HG03469 (cell line): ENCODE data around the gene BCL3.
"Not testable (repeated sequence)": the region's sequence is repeated elsewhere in the genome, so short reads cannot be mapped to it uniquely, and the experiment has no call there.

Experiments
- ATAC-seq: cut with Tn5 transposase; IDR thresholded peaks from one replicate; pipeline ENCODE4 v1.9.1; 2021; ENCODE audit warnings: mild to moderate bottlenecking, moderate library complexity, moderate number of reproducible peaks; ENCODE audit not compliant: unreplicated experiment

BCL3 gene

DNA sequence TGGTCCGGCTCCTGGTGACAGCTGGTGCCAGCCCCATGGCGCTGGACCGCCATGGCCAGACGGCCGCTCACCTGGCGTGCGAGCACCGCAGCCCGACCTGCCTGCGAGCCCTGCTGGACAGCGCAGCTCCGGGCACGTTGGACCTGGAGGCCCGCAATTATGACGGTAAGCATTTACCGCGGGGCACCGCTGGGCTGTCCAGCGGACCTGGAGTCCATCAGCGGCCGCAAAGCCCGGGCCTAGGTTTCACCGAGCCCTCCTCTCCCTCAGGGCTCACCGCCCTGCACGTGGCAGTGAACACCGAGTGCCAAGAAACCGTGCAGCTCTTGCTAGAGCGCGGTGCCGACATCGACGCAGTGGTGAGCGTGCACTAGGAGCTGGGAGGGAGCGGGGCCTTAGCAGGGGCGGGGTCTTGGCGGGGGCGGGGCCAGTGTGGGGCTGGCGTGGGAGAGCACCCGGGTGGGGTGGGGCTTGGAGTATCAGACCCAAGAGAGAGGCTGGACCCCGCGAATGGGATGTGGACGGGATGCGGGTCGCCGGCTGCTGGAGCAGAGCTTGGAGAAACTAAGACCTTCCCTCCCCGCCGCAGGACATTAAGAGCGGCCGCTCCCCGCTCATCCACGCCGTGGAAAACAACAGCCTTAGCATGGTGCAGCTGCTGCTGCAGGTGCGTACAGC is 8.7 kb downstream of the BCL3 start:
- no peak for ATAC-seq

GRCh38 chr19:44757735-44758505 is 9.4 kb downstream of the BCL3 start:
- no peak for ATAC-seq

- no peak for ATAC-seq
These were observed 10.1 kb downstream of the BCL3 start for GRCh38 chr19:44758596-44758995.

DNA sequence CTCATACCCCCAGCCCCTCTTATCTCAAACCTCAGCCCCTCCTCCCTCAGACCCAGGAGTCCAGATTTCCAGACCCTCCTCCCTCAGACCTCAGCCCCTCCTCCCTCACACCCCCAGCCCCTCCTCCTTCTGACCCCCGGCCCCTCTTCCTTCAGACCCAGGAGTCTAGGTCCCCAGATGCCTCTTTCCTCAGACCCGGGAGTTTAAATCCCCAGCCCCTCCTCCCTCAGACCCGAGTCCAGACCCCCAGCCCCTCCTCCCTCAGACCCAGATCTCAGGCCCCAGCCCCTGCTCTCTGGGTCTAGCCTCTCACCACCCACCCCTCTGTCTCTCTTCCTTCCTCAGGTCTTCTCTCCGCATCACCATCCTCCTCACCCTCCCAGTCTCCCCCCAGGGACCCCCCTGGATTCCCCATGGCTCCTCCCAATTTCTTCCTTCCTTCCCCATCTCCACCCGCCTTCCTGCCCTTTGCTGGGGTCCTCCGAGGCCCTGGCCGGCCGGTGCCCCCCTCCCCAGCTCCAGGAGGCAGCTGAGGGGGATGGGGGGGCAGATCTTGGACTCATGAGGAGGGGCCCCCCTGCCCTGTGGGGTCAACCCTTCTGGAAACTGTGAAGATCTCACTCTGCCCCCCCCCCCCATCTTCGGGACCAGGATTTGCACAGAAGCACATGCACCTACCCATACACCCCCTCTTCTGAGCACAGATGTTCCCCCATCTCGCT is 10.7 kb downstream of the BCL3 start:
- ATAC-seq, result no peak

DNA sequence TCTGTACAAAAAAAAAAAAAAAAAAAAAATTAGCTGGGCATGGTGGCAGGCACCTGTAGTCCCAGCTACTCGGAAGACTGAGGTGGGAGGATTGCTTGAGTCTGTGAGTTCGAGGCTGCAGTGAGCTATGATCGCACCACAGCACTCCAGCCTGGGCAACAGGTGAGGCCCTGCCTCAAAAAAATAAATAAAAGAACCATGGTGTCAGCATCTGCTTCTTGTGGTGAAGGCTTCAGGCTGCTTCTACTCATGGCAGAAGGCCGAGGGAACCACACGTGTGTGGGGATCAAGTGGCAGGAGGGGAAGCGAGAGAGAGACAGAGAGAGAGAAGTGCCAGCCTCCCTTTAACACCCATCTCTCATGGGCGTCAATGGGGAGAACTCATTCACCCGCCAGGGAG is 13.5 kb downstream of the BCL3 start:
- ATAC-seq, result no peak

- ATAC-seq, result no peak
These were observed 16.8 kb downstream of the BCL3 start for GRCh38 chr19:44765033-44765948.

DNA sequence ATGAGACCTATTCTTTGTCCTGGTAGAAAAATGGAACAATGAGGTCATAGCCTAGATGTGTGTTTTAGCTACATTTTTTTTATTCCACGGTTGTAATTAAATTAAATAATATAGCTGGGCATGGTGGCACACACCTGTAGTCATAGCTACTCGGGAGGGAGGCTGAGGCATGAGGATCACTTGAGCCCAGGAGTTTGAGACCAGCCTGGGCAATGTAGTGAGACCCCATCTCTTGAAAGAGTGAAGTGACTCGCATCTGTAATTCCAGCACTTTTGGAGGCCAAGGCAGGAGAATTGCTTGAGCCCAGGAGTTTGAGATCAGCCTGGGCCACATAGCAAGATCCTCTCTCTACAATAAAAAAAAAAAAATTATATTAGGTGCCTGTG is 17.4 kb downstream of the BCL3 start:
- no peak for ATAC-seq

DNA sequence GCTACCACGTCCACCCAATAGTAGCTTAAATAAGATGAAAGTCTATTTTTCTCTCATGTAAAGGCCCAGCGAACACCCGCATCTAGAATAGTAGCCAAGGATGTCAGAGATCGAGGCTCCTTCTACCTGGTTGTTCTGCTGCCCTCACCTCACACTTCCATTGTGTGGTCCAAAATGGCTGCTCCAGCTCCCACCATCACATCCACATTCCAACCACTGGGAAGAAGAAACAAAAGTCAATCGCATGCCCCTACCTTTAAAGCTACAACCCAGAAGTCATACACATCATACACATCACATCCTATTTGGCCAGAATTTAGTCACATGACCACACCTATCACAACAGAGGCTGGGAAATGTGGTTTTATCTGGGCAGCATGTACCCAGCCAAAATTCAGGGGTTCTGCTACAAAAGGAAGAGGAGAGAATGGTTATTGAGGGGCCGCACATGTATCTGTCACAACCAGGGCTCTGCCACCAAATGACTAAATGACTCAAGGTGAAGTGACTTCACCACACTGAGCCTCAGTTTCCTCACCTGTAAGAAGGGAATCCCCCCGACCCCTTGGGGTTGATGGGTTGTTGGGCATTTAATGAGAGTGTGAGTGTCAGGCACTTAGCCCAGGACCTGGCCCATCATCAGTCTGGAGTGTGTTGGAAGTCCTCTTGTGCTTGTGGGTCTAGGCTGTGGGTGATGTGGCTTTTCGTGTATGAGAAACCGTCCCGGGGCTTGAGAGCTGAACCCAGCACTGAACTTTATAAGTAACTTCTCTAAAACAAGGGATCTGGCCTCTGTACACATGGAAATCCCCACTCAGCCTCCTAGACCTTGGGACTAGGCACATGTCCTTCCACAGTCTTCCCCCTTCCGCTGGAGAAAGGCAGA is 19.0 kb downstream of the BCL3 start:
- no peak for ATAC-seq

DNA sequence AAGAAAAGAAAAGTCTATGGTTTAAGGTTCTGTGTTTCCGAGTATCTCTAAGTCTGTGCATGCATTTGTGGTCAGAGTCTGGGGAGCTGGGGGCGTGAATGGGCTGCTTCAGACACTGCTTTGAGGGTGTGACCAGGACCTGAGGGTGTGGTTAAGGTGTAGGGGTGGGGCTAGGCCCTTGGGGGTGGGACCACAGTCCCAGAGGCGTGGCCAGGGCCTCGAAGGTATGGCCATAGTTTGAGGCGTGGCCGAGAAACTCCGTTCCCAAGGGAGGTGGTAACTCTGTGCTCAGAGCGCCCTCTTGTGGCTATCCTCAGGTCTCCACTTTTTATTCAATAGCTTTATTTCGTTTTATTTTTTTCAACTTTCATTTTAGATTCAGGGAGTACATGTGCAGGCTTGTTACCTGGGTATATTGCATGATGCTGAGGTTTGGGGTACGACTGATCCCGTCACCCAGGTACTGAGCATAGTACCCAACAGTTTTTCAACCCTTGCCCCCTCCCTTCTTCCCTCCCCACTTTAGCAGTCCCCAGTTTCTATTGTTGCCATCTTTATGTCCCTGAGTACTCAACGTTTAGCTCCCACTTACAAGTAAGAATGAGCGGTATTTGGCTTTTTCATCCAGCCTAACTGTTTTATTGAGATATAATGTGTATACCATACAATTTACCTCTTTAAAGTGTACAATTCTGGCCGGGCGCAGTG is 22.2 kb downstream of the BCL3 start:
- peak; percentile 84 for ATAC-seq

DNA sequence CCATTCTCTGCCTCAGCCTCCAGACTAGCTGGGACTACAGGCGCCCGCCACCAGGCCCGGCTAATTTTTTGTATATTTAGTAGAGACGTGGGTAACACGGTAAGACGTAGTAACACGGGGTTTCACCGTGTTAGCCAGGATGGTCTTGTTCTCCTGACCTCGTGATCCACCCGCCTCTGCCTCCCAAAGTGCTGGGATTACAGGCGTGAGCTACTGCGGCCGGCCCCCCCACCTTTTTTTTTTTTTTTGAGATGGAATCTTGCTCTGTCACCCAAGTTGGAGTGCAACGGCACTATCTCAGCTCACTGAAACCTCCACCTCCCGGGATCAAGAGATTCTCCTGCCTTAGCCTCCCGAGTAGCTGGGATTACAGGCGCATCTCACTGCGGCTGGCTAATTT is 23.6 kb downstream of the BCL3 start:
- ATAC-seq, result not testable (repeated sequence)

DNA sequence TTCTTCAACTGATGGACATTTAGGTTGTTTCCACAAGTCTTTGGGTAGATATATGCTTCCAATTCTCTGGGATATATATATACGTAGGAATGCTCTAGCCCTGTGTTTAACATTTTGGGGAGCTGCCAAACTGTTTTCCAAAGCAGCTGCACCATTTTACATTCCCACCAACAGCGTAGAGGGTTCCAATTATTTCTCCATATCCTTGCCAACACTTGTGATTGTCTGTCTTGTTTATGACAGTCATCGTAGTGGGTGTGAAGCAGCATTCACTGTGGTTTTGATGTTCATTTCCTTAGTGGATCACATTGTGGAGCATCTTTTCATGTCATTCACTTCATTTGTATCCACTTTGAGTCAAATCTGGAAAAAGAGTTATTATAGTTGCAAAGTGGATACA is 24.5 kb downstream of the BCL3 start:
- ATAC-seq, result no peak

DNA sequence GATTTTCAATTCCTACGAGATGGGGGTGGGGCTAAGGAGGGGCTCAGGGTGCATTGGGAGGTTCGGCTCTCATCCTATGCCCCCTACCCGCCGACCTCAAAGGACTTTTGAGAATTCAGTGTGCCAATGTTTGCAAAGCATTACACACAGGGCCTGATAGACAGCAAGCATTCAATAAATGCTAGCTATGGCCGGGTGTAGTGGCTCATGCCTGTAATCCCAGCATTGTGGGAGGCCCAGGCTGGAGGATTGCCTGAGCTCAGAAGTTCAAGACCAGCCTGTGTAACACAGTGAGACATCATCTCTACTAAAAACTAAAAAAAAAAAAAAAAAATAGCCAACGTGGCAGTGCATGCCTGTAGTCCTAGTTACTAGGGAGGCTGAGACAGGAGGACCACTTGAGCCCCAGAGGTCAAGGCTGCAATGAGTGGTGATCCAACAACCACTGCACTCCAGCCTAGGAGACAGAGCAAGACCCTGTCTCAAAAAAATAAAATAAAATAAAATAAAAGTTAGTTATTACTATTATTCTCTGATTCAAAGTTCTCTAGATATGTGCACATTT is 27.2 kb downstream of the BCL3 start:
- ATAC-seq, result no peak

- no peak for ATAC-seq
These were observed 28.0 kb downstream of the BCL3 start for GRCh38 chr19:44776402-44777096.

DNA sequence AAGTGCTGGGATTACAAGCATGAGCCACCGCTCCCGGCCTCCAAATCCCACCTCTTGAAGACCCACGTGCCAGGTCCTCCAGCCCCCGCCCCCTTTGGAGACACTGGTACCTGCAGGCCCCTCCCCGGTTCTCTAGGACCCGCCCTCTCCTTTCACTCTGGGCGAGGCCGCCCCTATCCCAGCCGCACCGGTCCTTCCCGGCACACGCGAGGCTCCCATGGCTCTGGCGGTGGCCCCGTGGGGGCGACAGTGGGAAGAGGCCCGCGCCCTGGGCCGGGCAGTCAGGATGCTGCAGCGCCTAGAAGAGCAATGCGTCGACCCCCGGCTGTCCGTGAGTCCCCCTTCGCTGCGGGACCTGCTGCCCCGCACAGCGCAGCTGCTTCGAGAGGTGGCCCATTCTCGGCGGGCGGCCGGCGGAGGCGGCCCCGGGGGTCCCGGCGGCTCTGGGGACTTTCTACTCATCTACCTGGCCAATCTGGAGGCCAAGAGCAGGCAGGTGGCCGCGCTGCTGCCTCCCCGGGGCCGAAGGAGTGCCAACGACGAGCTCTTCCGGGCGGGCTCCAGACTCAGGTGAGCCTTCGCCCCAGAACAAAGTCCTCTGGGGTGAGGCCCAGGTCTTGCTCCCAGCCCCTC is 29.3 kb downstream of the BCL3 start, which contains the start of gene CBLC:
CBLC (plus strand) TSS at position 176 of the 633 bp plus-strand sequence; CDS start at position 218, 42 bp downstream.
- ATAC-seq, result no peak

DNA sequence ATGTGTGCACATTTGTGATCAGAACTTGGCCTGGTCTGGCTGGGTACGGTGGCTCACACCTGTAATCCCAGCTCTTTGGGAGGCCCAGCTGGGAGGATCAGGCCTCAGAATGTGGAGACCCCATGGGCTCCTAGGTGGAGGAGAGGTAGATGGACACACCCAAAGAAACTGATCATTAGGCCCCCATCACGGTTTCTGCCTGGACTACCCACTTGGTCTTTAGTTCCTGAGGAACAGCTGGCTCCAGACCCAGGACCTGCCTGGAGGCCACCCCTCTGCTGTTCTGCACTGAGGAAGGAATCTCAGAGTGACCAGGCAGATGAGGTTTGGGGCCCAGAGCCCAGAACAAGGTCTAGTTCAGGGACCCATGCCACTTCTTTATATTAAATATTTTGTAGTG is 30.6 kb downstream of the BCL3 start:
- ATAC-seq, result no peak

- not testable (repeated sequence) for ATAC-seq
These were observed 33.2 kb downstream of the BCL3 start for GRCh38 chr19:44781694-44782093.

GRCh38 chr19:44782729-44783128 is 34.2 kb downstream of the BCL3 start:
- no peak for ATAC-seq

- no peak for ATAC-seq
These were observed 35.0 kb downstream of the BCL3 start for GRCh38 chr19:44783545-44783944.
